Psoas muscle (tissue), 8 donors: ENCODE data around the gene EFEMP2. TPM values are rescaled to one million over a fixed set of nuclear protein-coding genes. Genes with fewer than 3 reads are reported as not detected.

Source experiments
- ATAC-seq, 4 donors: fragments of 200-7000 bp; cut with Tn5 transposase; one replicate each; pipeline ENCODE4 v1.9.1; 2020; ENCODE audit warnings: moderate library complexity in 3 of 4, mild to moderate bottlenecking in 2 of 4
- DNase-seq, 2 donors: peaks; one replicate each; pipeline ENCODE4 v3.0.0-alpha.2; 2020
- H3K27ac ChIP-seq: fragments of 200-600 bp; one replicate; pipeline ENCODE4 v1.8.0; 2022
- H3K27me3 ChIP-seq, 3 donors: fragments of 200-600 bp in 1 of 3; one replicate each; pipeline versions ENCODE4 v1.6.1 to v1.8.0; 2013 to 2022; ENCODE audit warnings: low read length in 2 of 3, mild to moderate bottlenecking in 2 of 3, moderate library complexity in 1 of 3; ENCODE audit not compliant: insufficient read depth in 3 of 3
- H3K36me3 ChIP-seq, 2 donors: fragments of 200-600 bp in 1 of 2; one replicate each; pipeline versions ENCODE4 v1.6.1 to v1.8.0; 2013 to 2022; ENCODE audit warnings: low read depth in 1 of 2, mild to moderate bottlenecking in 1 of 2, moderate library complexity in 1 of 2; ENCODE audit not compliant: insufficient read depth in 1 of 2
- H3K4me1 ChIP-seq: fragments of 200-600 bp; one replicate; pipeline ENCODE4 v1.8.0; 2022
- H3K4me3 ChIP-seq: fragments of 200-600 bp; one replicate; pipeline ENCODE4 v1.8.0; 2022; ENCODE audit warnings: mild to moderate bottlenecking
- H3K9me3 ChIP-seq: fragments of 200-600 bp; one replicate; pipeline ENCODE4 v1.8.0; 2022
- CTCF ChIP-seq: fragments of 200-600 bp; IDR thresholded peaks from one replicate; pipeline ENCODE4 v1.8.0; 2022; ENCODE audit warnings: antibody characterized with exemption
- WGBS, 3 donors: extraction: QIAGEN DNeasy Blood & Tissue Kit; methylation state at CpG; one replicate each; pipeline versions ENCODE4 v1.1.6 to v1.1.7; 2013; 5-methylcytosine and 5-hydroxymethylcytosine counted together
- intact Hi-C, 2 donors: fragments of 100-400 bp; cut with DNase I; formaldehyde crosslinking; loops; one replicate each; pipeline versions ENCODE4 v1.11.0 to v1.14.2; 2022
- polyA plus RNA-seq, 3 donors: library from polyadenylated mRNA; stranded (reverse); fragments of 200-250 nt; gene quantifications; one replicate each; pipeline ENCODE4 v1.2.3, GENCODE V29; 2013
- total RNA-seq, 4 donors: library from RNA; stranded (reverse); fragmentation: NEBNext Ultra II Directional in 2 of 4; extraction: Animal tissue kit (Norgen Biotek cat#: 25700) in 2 of 4; gene quantifications; one replicate each; pipeline versions ENCODE4 v1.2.1 to v1.2.4, GENCODE V29; 2021 to 2023
- donor health status: healthy with polysubstance abuse.
- donor health status: DM: no; HTN: no; CAD: no; lungs with moderate emphysema.
- donor health status: Bipolar disorder and iron deficiency.
- donor health status: healthy.
- donor health status: DM: yes; HTN: yes; CAD: no.
- donor health status: DM: no; HTN: no; CAD: no.
- donor health status: DM: no; HTN: no; CAD: no.
- donor health status: DM: yes; HTN: yes; CAD: no.

Gene EFEMP2
- total and polyA plus RNA-seq, 7 donors, result 14.8 to 46.6 (median 20.8) TPM

GRCh38 chr11:65854161-65854592, 18.4 kb downstream of the EFEMP2 start:
- DNase-seq, result no peak
- Histone ChIP-seq H3K27ac (no peak overlapping the region), H3K4me1 (peaks cover 7% of the 10 kb centered on the region), H3K27me3 (no peaks in the 10 kb centered on the region), H3K4me3 (no peak overlapping the region), H3K36me3 (peaks cover 7 to 56% of the 10 kb centered on the region in 2 donors), H3K9me3 (peaks cover 4% of the 10 kb centered on the region)
- TF ChIP-seq CTCF, result no peak
- no peak for ATAC-seq
- WGBS, 3 donors, result 82 to 89% (median 88%) methylated on average over 4 of the region's 4 CpGs
- intact Hi-C loops, result no loop called here

GRCh38 chr11:65853246-65853979, 19.2 kb downstream of the EFEMP2 start:
- peaks cover 7% of the 10 kb centered on the region for H3K4me1 ChIP-seq
- intact Hi-C loops, result no loop called here
- H3K36me3 ChIP-seq, result peaks cover 7 to 56% of the 10 kb centered on the region in 2 donors
- ATAC-seq, result no peak
- no peaks in the 10 kb centered on the region for H3K27me3 ChIP-seq
- no peak overlapping the region for H3K27ac ChIP-seq
- no peak for DNase-seq
- H3K4me3 ChIP-seq, result no peak overlapping the region
- 85 to 90% (median 88%) methylated on average over 6 of the region's 6 CpGs for WGBS, 3 donors
- no peak for TF ChIP-seq CTCF
- peaks cover 4% of the 10 kb centered on the region for H3K9me3 ChIP-seq

GRCh38 chr11:65852508-65853245, 19.9 kb downstream of the EFEMP2 start:
- Histone ChIP-seq H3K4me3 (no peak overlapping the region), H3K4me1 (peaks cover 7% of the 10 kb centered on the region), H3K27ac (no peak overlapping the region), H3K36me3 (peaks cover 7 to 56% of the 10 kb centered on the region in 2 donors), H3K9me3 (peaks cover 4% of the 10 kb centered on the region), H3K27me3 (no peaks in the 10 kb centered on the region)
- TF ChIP-seq CTCF, result no peak
- no peak for DNase-seq
- WGBS, 3 donors, result 93 to 95% (median 93%) methylated on average over 28 to 33 of the region's 33 CpGs
- intact Hi-C loops, result no loop called here
- ATAC-seq, result no peak

- Histone ChIP-seq H3K9me3 (peaks cover 4% of the 10 kb centered on the region), H3K27me3 (no peaks in the 10 kb centered on the region), H3K4me1 (peaks cover 7% of the 10 kb centered on the region), H3K4me3 (no peak overlapping the region), H3K27ac (no peak overlapping the region), H3K36me3 (peaks cover 7 to 56% of the 10 kb centered on the region in 2 donors)
- intact Hi-C loops, result no loop called here
- ATAC-seq, result no peak
- DNase-seq, result no peak
- 85 to 90% (median 89%) methylated on average over 10 of the region's 10 CpGs for WGBS, 3 donors
- no peak for TF ChIP-seq CTCF
These were observed 20.6 kb downstream of the EFEMP2 start for GRCh38 chr11:65851811-65852507.
